ENCODE results near the gene ZFP90. TPM values are rescaled to one million over a fixed set of nuclear protein-coding genes. Genes with fewer than 3 reads are reported as not detected.

The ZFP90 gene
- total and polyA plus RNA-seq, 9 of the 15 experiments (the other 6 are each of a cell fraction or from before 2014, with no cell fraction given) = 0.66 to 2.9 (median 2.3) TPM

DNA sequence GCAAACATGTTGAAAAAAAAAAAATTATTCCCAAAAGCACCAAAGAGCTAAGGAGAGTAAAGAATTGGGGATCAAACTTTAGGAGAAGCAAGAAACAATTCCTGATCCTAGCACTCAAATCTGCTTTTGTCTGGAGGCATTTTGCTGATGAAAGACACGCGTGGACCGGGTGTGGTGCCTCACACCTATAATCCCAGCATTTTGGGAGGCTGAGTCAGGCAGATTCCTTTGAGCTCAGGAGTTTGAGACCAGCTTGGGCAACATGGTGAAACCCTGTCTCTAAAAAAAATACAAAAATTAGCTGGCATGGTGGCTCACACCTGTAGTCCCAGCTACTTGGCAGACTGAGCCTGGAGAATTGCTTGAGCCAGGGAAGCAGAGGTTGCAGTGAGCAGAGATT is 35.4 kb downstream of the ZFP90 start:
- Histone ChIP-seq H3K27ac (ENCODE audit: extremely low read depth, low read depth, low read length) (no peak overlapping the region), H3K4me2 (ENCODE audit: insufficient read depth, low read length) (no peak overlapping the region), H3K4me1 (replicated peaks in 1 of 2; ENCODE audit: control insufficient read depth in 2 of 2, insufficient read depth in 2 of 2, low read length in 2 of 2) (no peaks in the 10 kb centered on the region), H3K4me3 (no peak overlapping the region), H3K9me3 (replicated peaks; ENCODE audit: control insufficient read depth, insufficient read depth, low read depth, low read length) (peaks cover 2% of the 10 kb centered on the region; the same call in 1 of the 2 replicates), H4K20me1 (replicated peaks; ENCODE audit: control insufficient read depth, insufficient read depth, low read length) (no peaks in the 10 kb centered on the region), H3K27me3 (ENCODE audit: control insufficient read depth in 2 of 2, insufficient read depth in 2 of 2, low read length in 2 of 2) (no peaks in the 10 kb centered on the region), H3K79me2 (ENCODE audit: control insufficient read depth, insufficient read depth, low read length) (no peaks in the 10 kb centered on the region), H3K9me1 (ENCODE audit: control insufficient read depth, insufficient read depth, low read length) (no peaks in the 10 kb centered on the region), H3K36me3 (ENCODE audit: control insufficient read depth, insufficient read depth, low read length) (no peaks in the 10 kb centered on the region), H2AFZ (ENCODE audit: low read depth, low read length) (no peak overlapping the region), H3K9ac (ENCODE audit: insufficient read depth in 1 of 2, low read depth in 2 of 2, low read length in 2 of 2) (no peak overlapping the region)
- DNase-seq (ENCODE audit: extremely low read depth in 1 of 4, low spot score in 3 of 4) (no peak), ATAC-seq (no peak), FAIRE-seq (no peak)
- CTCF ChIA-PET (ENCODE audit: low intra/inter-chr PET ratio) = no interaction called here
- BruUV-seq (replicated peaks) = no TSS peak
- intact Hi-C loops (cut with micrococcal nuclease) (no loop called here), in situ Hi-C loops (cut with MboI) (no loop called here)
- POLR2A ChIA-PET = interaction anchor here (1.0 kb wide), 1 partner anchor 10 kb away, joined by 3 read pairs; no protein-coding TSS in a partner anchor
- WGBS (ENCODE audit: insufficient coverage, low coverage, missing lambda C conversion rate) = 0% methylated on average over 3 of the region's 3 CpGs
- TF ChIP-seq SRF (CRISPR knock-in tag; IDR thresholded peaks at IDR 0.05) = no peak
- no peak for TF ChIP-seq KDM1A (IDR thresholded peaks at IDR 0.05)
- no peak for TF ChIP-seq HIVEP1 (CRISPR knock-in tag; IDR thresholded peaks at IDR 0.05)
- no peak for TF ChIP-seq ZFX (CRISPR knock-in tag; IDR thresholded peaks at IDR 0.05)
- TF ChIP-seq, protein P1, sequence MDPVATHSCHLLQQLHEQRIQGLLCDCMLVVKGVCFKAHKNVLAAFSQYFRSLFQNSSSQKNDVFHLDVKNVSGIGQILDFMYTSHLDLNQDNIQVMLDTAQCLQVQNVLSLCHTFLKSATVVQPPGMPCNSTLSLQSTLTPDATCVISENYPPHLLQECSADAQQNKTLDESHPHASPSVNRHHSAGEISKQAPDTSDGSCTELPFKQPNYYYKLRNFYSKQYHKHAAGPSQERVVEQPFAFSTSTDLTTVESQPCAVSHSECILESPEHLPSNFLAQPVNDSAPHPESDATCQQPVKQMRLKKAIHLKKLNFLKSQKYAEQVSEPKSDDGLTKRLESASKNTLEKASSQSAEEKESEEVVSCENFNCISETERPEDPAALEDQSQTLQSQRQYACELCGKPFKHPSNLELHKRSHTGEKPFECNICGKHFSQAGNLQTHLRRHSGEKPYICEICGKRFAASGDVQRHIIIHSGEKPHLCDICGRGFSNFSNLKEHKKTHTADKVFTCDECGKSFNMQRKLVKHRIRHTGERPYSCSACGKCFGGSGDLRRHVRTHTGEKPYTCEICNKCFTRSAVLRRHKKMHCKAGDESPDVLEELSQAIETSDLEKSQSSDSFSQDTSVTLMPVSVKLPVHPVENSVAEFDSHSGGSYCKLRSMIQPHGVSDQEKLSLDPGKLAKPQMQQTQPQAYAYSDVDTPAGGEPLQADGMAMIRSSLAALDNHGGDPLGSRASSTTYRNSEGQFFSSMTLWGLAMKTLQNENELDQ (CRISPR knock-in tag; IDR thresholded peaks at IDR 0.05; ENCODE audit: borderline replicate concordance) = no peak
- no peak for TF ChIP-seq XRCC4 (IDR thresholded peaks at IDR 0.05; ENCODE audit: extremely low read depth, insufficient read depth, insufficient read length)
- TF ChIP-seq RBM14 (IDR thresholded peaks at IDR 0.05; ENCODE audit: borderline replicate concordance, insufficient read depth, low read depth, low read length) = no peak
- TF ChIP-seq, protein P2, sequence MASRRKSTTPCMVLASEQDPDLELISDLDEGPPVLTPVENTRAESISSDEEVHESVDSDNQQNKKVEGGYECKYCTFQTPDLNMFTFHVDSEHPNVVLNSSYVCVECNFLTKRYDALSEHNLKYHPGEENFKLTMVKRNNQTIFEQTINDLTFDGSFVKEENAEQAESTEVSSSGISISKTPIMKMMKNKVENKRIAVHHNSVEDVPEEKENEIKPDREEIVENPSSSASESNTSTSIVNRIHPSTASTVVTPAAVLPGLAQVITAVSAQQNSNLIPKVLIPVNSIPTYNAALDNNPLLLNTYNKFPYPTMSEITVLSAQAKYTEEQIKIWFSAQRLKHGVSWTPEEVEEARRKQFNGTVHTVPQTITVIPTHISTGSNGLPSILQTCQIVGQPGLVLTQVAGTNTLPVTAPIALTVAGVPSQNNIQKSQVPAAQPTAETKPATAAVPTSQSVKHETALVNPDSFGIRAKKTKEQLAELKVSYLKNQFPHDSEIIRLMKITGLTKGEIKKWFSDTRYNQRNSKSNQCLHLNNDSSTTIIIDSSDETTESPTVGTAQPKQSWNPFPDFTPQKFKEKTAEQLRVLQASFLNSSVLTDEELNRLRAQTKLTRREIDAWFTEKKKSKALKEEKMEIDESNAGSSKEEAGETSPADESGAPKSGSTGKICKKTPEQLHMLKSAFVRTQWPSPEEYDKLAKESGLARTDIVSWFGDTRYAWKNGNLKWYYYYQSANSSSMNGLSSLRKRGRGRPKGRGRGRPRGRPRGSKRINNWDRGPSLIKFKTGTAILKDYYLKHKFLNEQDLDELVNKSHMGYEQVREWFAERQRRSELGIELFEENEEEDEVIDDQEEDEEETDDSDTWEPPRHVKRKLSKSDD (conservative IDR thresholded peaks at IDR 0.05; ENCODE audit: low read length) = no peak
- TF ChIP-seq ZNF274 (IDR thresholded peaks at IDR 0.05; ENCODE audit: borderline replicate concordance, low read depth, low read length) = no peak
- TF ChIP-seq LCOR (CRISPR knock-in tag; IDR thresholded peaks at IDR 0.05) = no peak
- TF ChIP-seq TGIF2 (CRISPR knock-in tag; IDR thresholded peaks at IDR 0.05) = no peak
- TF ChIP-seq CBX3 (IDR thresholded peaks at IDR 0.05; ENCODE audit: borderline replicate concordance in 1 of 2, low read length in 2 of 2) = no peak
- TF ChIP-seq, protein P3, sequence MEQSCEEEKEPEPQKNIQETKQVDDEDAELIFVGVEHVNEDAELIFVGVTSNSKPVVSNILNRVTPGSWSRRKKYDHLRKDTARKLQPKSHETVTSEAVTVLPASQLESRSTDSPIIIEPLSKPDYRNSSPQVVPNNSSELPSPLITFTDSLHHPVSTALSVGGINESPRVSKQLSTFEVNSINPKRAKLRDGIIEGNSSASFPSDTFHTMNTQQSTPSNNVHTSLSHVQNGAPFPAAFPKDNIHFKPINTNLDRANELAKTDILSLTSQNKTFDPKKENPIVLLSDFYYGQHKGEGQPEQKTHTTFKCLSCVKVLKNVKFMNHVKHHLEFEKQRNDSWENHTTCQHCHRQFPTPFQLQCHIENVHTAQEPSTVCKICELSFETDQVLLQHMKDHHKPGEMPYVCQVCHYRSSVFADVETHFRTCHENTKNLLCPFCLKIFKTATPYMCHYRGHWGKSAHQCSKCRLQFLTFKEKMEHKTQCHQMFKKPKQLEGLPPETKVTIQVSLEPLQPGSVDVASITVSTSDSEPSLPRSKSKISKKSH (CRISPR knock-in tag; IDR thresholded peaks at IDR 0.05) = no peak
- TF ChIP-seq MTF1 (CRISPR knock-in tag; IDR thresholded peaks at IDR 0.05; ENCODE audit: borderline replicate concordance) = no peak
- no peak for TF ChIP-seq SUPT5H (IDR thresholded peaks at IDR 0.05)
- no peak for TF ChIP-seq GABPB2 (CRISPR knock-in tag; conservative IDR thresholded peaks at IDR 0.05)

Measured in K562 (cell line).